ENCODE measurements around the gene ASCC2. TPM values are rescaled to one million over a fixed set of nuclear protein-coding genes. Genes with fewer than 3 reads are reported as not detected.

Gene ASCC2
- total and polyA plus RNA-seq, 2 of the 4 experiments (the other 2 are of a cell fraction), result 40.0 to 62.2 TPM

DNA sequence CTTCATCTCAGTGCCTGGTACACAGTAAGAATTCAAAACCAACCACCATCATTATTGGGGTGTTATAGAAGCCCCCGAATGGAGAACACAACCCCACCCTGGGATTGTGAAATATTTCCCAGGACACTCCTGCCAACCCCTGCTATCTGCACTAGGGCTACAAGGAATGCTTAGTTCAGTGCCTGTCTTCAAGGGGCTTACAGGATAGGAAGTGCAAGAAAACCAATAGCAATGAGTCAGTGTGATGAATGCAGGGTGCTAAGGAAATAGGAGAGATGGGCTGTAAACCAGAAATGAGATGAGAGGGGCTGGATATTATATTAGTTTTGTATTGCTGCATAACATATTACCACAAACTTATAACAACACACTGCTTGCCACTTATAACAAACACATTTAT, 965 bp upstream of the ASCC2 start:
- in situ Hi-C loops (cut with MboI; ENCODE audit: low sequenced_read_pairs), result no loop called here
- Histone ChIP-seq H2BK15ac (ENCODE audit: low read depth, low read length) (peak overlapping the region; percentile 45; the same call in 2 of the 3 replicates), H3K9me1 (ENCODE audit: insufficient read depth, low read length) (peaks cover 10% of the 10 kb centered on the region), H3K18ac (ENCODE audit: low read depth, low read length) (no peak overlapping the region), H4K5ac (ENCODE audit: low read depth, low read length) (peak overlapping the region; percentile 44; the same call in 1 of the 2 replicates), H3K4me2 (ENCODE audit: low read depth, low read length) (no peak overlapping the region), H3K79me1 (ENCODE audit: low read depth in 1 of 2, low read length in 2 of 2) (peaks cover 24 to 37% of the 10 kb centered on the region in 2 experiments), H3K9me3 (ENCODE audit: control insufficient read depth, insufficient read depth, low read length) (no peaks in the 10 kb centered on the region), H3K14ac (replicated peaks; ENCODE audit: low read depth, low read length) (no peak overlapping the region), H4K91ac (ENCODE audit: insufficient read depth, low read depth, low read length) (0 out of 2 replicates have a peak overlapping the region, but pooled peaks have one; percentile 45), H3K23ac (ENCODE audit: low read depth, low read length) (no peak overlapping the region), H3K27me3 (ENCODE audit: control insufficient read depth, insufficient read depth, low read length) (no peaks in the 10 kb centered on the region), H3K4me3 (ENCODE audit: insufficient read depth, low read depth, low read length) (no peak overlapping the region), H3K56ac (ENCODE audit: extremely low read depth, insufficient read depth, low read length) (no peak overlapping the region), H3K4me1 (ENCODE audit: control insufficient read depth, insufficient read depth, low read length) (0 out of 2 replicates have a peak, but pooled peaks cover 5% of the 10 kb centered on the region), H3K4ac (ENCODE audit: low read depth, low read length) (no peak overlapping the region), H4K8ac (ENCODE audit: low read depth in 2 of 2, low read length in 2 of 2) (peak overlapping the region; percentile 85 to 97; a peak in 3 of 4 replicates), H3K9ac (ENCODE audit: low read depth, low read length) (no peak overlapping the region), H2BK20ac (ENCODE audit: low read depth, low read length) (no peak overlapping the region; the same call in 1 of the 2 replicates), H4K20me1 (ENCODE audit: insufficient read depth, low read length) (peaks cover 2% of the 10 kb centered on the region; the same call in 1 of the 2 replicates), H2BK120ac (ENCODE audit: low read depth, low read length) (no peak overlapping the region), H2AK5ac (ENCODE audit: low read depth, low read length) (0 out of 2 replicates have a peak overlapping the region, but pooled peaks have one; percentile 5), H2AK9ac (replicated peaks; ENCODE audit: low read depth, low read length, poor library complexity) (no peak overlapping the region), H3K27ac (ENCODE audit: insufficient read depth, low read length) (no peak overlapping the region), H3K36me3 (ENCODE audit: control insufficient read depth, insufficient read depth, low read length) (peaks cover 5% of the 10 kb centered on the region), H2AFZ (replicated peaks; ENCODE audit: low read length, poor library complexity) (peak overlapping the region; percentile 45), H2BK5ac (ENCODE audit: low read depth, low read length, poor library complexity, severe bottlenecking) (no peak overlapping the region)
- POLR2A ChIA-PET (ENCODE audit: unreplicated experiment), result no interaction called here
- no peak for DNase-seq
- intact Hi-C loops (cut with micrococcal nuclease), result loop anchor here (2.0 kb wide), 1 partner anchor 66 kb away; no protein-coding TSS in a partner anchor
- no peak for ATAC-seq (ENCODE audit: low read depth)
- TF ChIP-seq CEBPB (IDR thresholded peaks at IDR 0.05; ENCODE audit: low read depth, low read length) (peak; percentile 48), BHLHE40 (IDR thresholded peaks at IDR 0.05; ENCODE audit: low read depth, low read length) (no peak)
- no TSS peak for BruUV-seq (replicated peaks)
- dilution Hi-C loops (cut with HindIII; ENCODE audit: low sequenced_read_pairs, unreplicated experiment), result no loop called here
- CTCF ChIA-PET, result no interaction called here
- no CpG with 5 or more reads among the region's 1 CpG for WGBS, 2 experiments (ENCODE audit: extremely low coverage in 2 of 2, insufficient read length in 1 of 2)

All from IMR-90 (cell line).